ENCODE data around the gene WDR35.

DNA sequence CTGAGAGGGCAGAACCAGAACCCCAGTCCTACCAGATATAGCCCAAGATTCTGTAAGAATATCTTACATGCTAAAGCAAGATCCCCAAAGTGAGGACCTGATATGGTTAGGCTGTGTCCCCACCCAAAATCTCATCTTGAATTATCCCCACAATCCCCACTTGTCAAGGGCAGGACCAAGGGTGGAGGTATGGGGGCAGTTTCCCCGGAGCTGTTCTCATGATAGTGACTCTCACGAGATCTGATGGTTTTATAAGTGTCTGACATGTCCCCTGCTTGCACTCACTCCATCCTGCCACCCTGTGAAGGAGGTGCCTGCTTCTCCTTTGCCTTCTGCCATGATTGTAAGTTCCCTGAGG, 108.0 kb downstream of the WDR35 start:
- TF ChIP-seq POLR2A (IDR thresholded peaks at IDR 0.05) (no peak), CTCF (IDR thresholded peaks at IDR 0.05) (no peak)

Measured in breast epithelium (tissue), 3 donors.